Fibroblast of lung (primary cell): ENCODE results near the gene CFI.

ENCODE experiments used
- CTCF ChIP-seq, 2 donors: IDR thresholded peaks in 1 of 2; conservative IDR thresholded peaks in 1 of 2; 1 replicate in 1 of 2; 2 replicates in 1 of 2; pipeline ENCODE4 v1.5.1; 2011 to 2012; ENCODE audit warnings: low read length in 2 of 2, control low read depth in 1 of 2, inconsistent platforms in 1 of 2, low read depth in 1 of 2, mild to moderate bottlenecking in 1 of 2
- EZH2 ChIP-seq: IDR thresholded peaks from 2 replicates; pipeline ENCODE4 v1.5.1; 2012; ENCODE audit warnings: low read length, control low read depth, mild to moderate bottlenecking; ENCODE audit errors: missing control alignments

- TF ChIP-seq CTCF (conservative IDR thresholded peaks at IDR 0.05 in 1 of 2, IDR thresholded peaks at IDR 0.05 in 1 of 2; ENCODE audit: low read depth in 1 of 2, low read length in 2 of 2) (no peak), EZH2 (no peak)
These were observed 82.2 kb downstream of the CFI start for GRCh38 chr4:109719604-109720003.
